Stimulated activated CD4-positive, alpha-beta T cell treated with anti-CD3 and anti-CD28 coated beads, Interleukin-12 subunit alpha, Interleukin-12 subunit beta, amount 100 ng/mL, for 24 hours (primary cell): ENCODE results near the gene KLHL6.
"Not testable (repeated sequence)": the region's sequence is repeated elsewhere in the genome, so short reads cannot be mapped to it uniquely, and the experiment has no call there.

Source experiments
- DNase-seq, 2 experiments: peaks; one replicate each; pipeline ENCODE4 v3.0.0-alpha.2; 2020; ENCODE audit warnings: low read depth in 2 of 2

The KLHL6 gene

DNA sequence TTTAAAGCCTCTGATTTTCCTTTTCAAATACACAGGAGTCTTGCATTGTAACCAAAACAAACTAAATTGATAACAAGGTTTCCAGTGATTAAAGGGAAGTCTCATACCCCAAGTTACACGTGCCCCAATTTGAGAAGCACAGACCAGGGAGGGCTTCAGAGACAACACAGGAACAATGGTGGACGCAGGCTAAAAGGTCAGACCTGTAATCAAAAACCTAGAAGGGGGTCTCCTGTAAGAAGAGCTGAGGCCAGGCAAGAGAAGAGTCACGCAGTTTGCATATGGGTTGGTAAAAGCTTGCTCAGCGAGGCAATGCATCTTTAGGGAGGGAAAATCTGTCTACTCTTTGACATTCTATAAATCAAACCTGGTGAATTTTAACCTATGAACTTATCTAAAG is 68.5 kb downstream of the KLHL6 start:
- DNase-seq = no peak

DNA sequence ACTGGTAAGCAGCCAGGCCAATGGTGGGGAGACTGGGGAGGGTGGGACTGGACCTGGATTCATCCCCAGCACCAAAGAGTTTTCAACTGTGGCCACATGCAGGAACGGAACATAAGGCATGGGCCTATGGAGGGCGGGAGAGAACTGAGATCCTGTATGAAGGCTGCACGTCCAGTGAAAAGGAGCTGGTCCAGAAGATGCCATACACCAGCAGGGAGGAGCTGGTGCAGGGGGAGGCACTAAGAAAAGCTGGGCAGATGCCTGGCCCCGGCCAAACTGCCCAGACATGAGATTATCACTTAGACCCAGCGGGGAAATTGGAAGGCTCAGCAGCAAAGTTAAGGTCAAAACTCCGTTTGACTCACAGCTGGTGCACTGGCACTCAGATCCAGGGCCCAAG is 69.0 kb downstream of the KLHL6 start:
- DNase-seq = no peak

- no peak for DNase-seq
Observed at GRCh38 chr3:183485585-183485984, 69.9 kb downstream of the KLHL6 start.

GRCh38 chr3:183485093-183485492 is 70.4 kb downstream of the KLHL6 start:
- DNase-seq = no peak

DNA sequence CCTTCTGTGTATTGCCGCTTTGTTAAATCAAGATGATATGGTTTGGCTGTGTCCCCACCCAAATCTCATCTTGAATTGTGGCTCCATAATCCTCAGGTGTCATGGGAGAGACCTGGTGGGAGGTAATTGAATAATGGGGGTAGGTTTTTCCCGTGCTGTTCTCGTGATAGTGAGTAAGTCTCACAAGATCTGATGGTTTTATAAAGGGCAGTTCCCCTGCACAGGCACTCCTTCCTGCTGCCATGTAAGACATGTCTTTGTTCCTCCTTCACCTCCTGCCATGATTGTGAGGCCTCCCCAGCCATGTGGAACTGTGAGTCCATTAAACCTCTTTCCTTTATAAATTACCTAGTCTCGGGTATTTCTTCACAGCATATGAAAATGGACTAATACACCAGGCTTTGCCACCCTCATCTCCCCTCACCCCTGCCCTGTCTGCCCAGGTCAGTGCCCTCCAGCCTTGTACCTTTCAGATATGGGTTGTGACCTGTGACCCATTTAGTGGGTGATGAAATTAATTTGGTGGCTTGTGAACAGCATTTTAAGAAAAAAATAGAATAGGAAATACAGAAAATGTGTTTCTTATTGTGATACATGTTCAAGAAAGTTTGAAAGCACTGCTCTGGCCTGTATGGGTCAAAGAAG is 71.0 kb downstream of the KLHL6 start:
- no peak for DNase-seq

- no peak for DNase-seq
Observed at GRCh38 chr3:183481582-183481981, 73.9 kb downstream of the KLHL6 start.

GRCh38 chr3:183478501-183478900 is 77.0 kb downstream of the KLHL6 start:
- no peak for DNase-seq

- DNase-seq = no peak
Observed at GRCh38 chr3:183477801-183478456, 77.6 kb downstream of the KLHL6 start.

- DNase-seq = not testable (repeated sequence)
Observed at GRCh38 chr3:183475764-183476162, 79.7 kb downstream of the KLHL6 start.

DNA sequence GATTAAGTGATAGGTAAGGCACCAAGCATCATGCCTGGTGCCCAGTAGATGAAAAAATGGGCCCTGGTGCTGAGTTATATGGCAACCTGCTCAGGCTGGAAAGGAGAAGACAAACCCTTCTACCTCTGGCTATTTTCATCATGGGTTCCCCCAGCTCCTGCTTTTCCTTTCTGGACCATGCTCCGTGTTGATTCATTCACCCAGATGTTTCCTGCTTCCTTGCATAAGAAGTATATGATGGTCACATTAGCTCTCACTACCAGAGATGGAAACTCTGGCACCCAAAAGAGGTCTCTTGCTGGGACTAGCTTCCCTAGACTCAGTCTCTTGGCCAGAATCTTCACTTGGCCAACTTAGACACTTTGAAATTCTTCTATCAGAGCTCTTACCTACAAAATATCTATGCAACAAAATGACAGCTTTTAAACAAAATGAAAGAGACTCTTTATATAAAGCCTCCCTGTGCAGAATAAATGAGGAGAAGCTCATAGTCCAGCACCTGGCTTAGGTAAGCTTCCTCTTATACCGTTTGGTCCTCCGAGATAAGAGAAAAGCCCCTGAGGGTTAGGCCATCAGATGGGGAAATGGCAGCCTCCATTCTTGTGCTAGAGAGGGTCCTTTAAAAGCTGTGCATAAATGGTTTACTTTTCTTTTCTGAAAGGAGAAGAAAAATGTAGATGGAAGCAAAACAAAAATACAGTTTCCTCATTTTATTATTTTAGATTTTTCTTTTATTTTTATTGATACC is 80.3 kb downstream of the KLHL6 start:
- DNase-seq = no peak

DNA sequence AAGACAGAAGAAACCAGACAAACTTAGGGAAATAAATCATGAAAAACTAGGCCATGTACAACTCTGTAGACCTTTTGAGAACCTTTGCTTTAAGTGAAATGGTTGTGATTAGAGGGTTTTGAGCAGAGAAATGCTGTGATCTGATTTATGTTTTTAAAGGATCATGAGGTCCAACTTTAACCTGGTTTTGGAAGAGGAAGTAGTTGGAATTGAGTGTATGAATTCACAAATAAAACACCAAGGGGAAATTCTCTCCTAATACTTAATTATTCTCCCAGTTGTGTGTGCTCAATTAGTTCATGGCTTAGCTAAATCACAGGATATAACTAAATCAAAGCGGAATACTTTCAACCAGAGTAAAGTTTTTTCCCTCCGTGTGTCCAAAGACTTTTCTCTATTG is 81.5 kb downstream of the KLHL6 start:
- DNase-seq = no peak

DNA sequence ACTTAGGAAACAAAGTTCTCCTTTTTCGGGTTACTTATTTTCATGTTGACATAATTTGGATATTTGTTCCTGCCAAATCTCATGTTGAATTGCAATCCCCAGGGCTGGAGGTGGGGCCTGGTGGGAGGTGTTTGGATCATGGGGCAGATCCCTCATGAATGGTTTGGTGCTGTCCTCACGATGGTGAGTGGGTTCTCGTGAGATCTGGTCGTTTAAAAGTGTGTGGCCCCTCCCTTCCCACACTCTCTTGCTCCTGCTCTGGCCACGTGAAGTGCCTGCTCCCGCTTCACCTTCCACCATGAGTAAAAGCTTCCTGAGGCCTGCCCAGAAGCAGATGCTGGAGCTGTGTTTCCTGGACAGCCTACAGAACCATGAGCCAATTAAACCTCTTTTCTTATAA is 83.4 kb downstream of the KLHL6 start:
- no peak for DNase-seq

DNA sequence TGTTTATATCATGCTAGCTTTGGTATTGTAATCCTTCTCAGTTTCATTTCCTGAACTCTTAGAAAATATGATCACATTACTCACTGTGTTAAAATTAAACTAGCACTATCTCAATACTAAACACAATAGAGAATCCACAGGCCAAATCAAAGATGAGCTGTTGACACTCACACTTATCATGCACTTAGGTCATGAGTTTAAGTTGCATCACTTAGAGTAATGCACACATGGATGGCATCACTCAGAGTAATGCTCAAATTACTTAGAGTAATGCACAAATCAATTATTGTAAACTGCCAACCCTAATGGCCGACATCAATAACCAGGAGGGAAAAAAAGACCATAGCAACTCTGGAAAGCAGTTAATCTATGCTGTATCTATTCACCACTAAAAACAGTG is 87.1 kb downstream of the KLHL6 start:
- DNase-seq = no peak

DNA sequence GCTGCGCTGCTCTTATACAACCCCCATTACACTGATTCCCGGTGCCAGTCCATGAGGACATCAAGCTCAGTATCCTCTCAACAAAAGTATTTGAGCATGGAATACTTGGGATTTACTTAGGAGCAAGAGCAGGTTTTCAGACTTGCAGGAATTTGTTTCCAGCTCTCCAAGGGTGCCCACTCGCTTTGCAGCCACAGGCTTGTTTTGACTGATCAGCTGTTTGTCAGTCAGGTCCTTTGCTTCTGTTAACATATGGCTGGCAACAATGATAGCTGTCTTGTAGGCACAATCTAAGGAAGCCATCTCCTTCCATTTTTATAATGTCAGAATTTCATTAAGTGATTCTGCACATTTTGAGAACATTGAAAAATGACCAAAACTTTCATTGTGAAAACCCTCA is 88.9 kb downstream of the KLHL6 start:
- no peak for DNase-seq

DNA sequence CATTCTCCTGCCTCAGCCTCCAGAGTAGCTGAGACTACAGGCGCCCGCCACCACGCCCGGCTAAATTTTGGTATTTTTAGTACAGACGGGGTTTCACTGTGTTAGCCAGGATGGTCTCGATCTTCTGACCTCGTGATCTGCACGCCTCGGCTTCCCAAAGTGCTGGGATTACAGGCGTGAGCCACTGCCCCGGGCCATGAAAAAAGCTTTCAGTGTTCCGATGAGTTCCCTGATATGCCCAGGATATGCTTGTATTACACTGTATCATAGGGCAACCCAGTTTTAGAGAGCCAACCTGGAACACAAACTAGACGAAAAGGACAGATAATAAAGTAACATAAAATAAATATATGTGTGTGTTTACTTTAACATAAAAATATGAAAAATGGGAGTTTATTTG is 89.8 kb downstream of the KLHL6 start:
- DNase-seq = not testable (repeated sequence)

DNA sequence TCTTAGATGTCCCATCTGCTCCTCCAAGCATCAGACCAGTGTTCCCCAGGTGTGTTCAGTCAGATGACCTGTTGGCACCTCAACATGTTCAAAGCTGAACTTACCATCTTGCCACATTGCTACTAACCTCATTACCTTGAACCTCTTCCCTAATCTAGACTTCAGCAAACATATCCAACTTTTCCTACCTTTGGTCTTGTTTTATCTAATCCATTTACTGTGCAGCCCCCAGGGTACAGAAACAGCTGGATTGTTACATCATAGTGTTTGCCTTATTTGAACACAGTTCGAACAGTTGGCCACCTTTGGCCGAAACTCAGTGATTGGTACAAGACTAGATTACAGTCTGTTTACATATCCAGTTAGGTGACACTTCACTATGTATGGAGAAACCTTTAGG is 91.0 kb downstream of the KLHL6 start:
- no peak for DNase-seq

DNA sequence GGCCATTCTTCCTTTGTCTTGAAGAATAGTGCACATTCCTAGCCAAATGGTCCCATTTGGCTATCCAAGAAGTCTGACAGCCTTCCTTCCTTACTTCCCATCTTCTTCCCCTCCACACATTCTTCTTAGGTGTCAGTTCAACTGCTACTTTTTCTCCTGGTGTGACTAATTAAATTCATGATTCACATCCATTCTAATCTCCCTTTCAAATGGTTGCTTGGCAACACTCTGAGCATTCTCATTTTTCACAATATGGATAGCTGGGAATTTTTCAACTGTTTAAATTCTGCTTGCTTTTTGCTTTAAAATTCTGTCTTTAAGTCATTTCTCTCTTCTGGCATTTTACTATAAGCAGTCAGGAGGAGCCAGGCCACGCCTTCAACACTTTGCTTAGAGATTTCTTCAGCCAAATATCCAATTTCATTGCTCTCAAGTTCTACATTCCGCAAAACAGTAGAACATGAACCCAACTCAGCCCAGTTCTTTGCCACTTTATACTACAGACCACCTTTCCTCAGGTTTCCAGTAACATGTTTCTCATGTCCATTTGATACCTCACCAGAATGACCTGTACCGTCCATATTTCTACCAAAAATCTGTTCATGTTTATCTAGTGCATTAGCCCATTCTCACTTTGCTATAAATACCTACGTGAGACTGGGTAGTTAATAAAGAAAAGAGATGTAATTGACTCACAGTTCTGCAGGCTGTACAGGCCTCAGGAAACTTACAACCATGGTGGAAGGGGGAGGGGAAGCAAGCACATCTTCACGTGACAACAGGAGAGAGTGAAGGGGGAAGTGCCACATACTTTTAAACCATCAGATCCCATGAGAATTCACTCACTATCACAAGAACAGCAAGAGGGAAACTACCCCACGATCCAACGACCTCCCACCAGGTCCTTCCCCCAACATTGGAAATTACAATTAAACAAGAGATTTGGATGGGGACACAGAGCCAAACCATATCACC is 95.1 kb downstream of the KLHL6 start:
- DNase-seq = no peak

GRCh38 chr3:183455089-183455488 is 100.4 kb downstream of the KLHL6 start:
- DNase-seq = no peak

DNA sequence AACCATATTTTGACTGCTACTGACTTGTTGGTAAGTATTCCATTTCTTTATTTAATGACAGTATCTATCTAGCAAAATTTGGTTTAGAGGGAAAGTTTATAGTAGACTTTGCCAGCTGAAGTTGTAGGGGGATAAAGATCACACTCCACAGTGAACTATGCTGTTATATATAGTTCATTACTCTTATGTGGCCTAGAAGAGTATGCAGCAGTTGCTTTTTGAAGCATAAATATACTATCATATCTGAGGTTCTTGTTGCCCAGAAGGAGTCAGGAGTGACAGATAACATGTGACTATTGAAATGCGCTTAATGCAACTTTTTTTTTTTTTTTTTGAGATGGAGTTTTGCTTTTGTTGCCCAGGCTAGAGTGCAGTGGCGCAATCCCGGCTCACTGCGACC is 101.4 kb downstream of the KLHL6 start:
- no peak for DNase-seq

DNA sequence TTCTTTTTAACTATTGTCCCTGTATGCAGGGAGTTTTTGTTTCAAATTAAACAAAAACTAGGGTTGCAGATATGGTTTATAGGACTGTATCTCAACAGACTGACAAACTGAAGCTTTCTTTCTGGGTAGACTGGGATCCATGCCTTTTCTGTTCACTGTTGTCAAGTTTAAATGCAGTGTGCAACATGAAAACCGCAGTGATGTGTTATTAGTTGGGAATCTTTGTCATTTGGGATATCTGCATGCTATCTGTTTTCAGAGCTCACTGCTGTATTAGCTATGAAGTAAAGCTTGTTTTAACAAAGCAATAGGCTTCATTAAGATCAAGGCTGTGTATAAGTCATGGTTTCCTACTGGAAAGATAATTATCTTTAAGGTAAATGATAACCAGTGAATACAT is 105.7 kb downstream of the KLHL6 start:
- no peak for DNase-seq

DNA sequence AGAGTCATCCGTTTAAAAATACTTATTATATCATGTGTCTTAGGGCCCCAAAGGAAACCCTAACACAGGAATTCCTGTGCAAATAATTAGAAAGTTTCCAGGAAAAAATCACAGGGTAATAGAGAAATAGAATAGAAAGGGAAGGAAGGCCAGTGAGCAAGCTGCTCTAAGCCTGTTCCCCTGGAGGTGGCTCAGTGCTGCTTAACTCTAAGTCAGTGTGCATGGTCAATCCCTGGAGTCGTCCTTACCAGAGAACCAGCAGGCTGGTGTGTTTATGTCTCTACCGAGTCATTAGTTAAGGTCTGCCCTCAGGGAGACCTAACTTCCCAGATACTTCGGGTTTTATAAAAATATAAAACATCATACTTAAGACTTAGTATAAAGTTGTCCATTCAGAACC is 106.1 kb downstream of the KLHL6 start:
- DNase-seq = no peak
